ENCODE data around the gene ANK3. TPM values are rescaled to one million over a fixed set of nuclear protein-coding genes. Genes with fewer than 3 reads are reported as not detected.
"Not testable (repeated sequence)": the region's sequence is repeated elsewhere in the genome, so short reads cannot be mapped to it uniquely, and the experiment has no call there.

The ANK3 gene
- total RNA-seq, 1 experiment from 2014 or later: 7.0 TPM

GRCh38 chr10:60293581-60294175 is 96.0 kb downstream of the ANK3 start:
- no peaks in the 10 kb centered on the region for H4K20me1 ChIP-seq (ENCODE audit: insufficient read depth, low read depth, low read length)
- H3K27ac ChIP-seq (ENCODE audit: low read length): no peak overlapping the region
- no peaks in the 10 kb centered on the region for H3K4me1 ChIP-seq (ENCODE audit: low read length)
- no peak for DNase-seq
- no peaks in the 10 kb centered on the region for H3K36me3 ChIP-seq (ENCODE audit: insufficient read depth, low read length)
- H3K9ac ChIP-seq (ENCODE audit: low read length): no peak overlapping the region
- H3K27me3 ChIP-seq (ENCODE audit: low read length): no peaks in the 10 kb centered on the region
- H3K9me3 ChIP-seq (ENCODE audit: low read length): no peaks in the 10 kb centered on the region
- H3K79me2 ChIP-seq (ENCODE audit: low read length): no peaks in the 10 kb centered on the region
- H3K9me2 ChIP-seq (replicated peaks; ENCODE audit: insufficient read depth, low read length): no peaks in the 10 kb centered on the region
- H3K4me3 ChIP-seq (ENCODE audit: low read length): no peak overlapping the region
- no peak overlapping the region for H2AFZ ChIP-seq (ENCODE audit: low read length)
- H3K4me2 ChIP-seq (ENCODE audit: low read depth, low read length, poor library complexity, severe bottlenecking): no peak overlapping the region

GRCh38 chr10:60292998-60293397 is 96.7 kb downstream of the ANK3 start:
- H3K36me3 ChIP-seq (ENCODE audit: insufficient read depth, low read length): no peaks in the 10 kb centered on the region
- H4K20me1 ChIP-seq (ENCODE audit: insufficient read depth, low read depth, low read length): no peaks in the 10 kb centered on the region
- H3K4me1 ChIP-seq (ENCODE audit: low read length): no peaks in the 10 kb centered on the region
- H3K9me2 ChIP-seq (replicated peaks; ENCODE audit: insufficient read depth, low read length): no peaks in the 10 kb centered on the region
- no peak overlapping the region for H3K4me3 ChIP-seq (ENCODE audit: low read length)
- no peak for DNase-seq
- no peaks in the 10 kb centered on the region for H3K9me3 ChIP-seq (ENCODE audit: low read length)
- H3K4me2 ChIP-seq (ENCODE audit: low read depth, low read length, poor library complexity, severe bottlenecking): no peak overlapping the region
- H2AFZ ChIP-seq (ENCODE audit: low read length): no peak overlapping the region
- no peak overlapping the region for H3K9ac ChIP-seq (ENCODE audit: low read length)
- no peaks in the 10 kb centered on the region for H3K27me3 ChIP-seq (ENCODE audit: low read length)
- no peaks in the 10 kb centered on the region for H3K79me2 ChIP-seq (ENCODE audit: low read length)
- no peak overlapping the region for H3K27ac ChIP-seq (ENCODE audit: low read length)

- not testable (repeated sequence) for H3K4me3 ChIP-seq (ENCODE audit: low read length); H3K27ac ChIP-seq (ENCODE audit: low read length); H3K4me1 ChIP-seq (ENCODE audit: low read length); H3K9me3 ChIP-seq (ENCODE audit: low read length); H3K4me2 ChIP-seq (ENCODE audit: low read depth, low read length, poor library complexity, severe bottlenecking); H3K9ac ChIP-seq (ENCODE audit: low read length); H3K9me2 ChIP-seq (replicated peaks; ENCODE audit: insufficient read depth, low read length); H3K36me3 ChIP-seq (ENCODE audit: insufficient read depth, low read length); H2AFZ ChIP-seq (ENCODE audit: low read length); H3K27me3 ChIP-seq (ENCODE audit: low read length); DNase-seq; H4K20me1 ChIP-seq (ENCODE audit: insufficient read depth, low read depth, low read length); H3K79me2 ChIP-seq (ENCODE audit: low read length)
These were observed 97.1 kb downstream of the ANK3 start for GRCh38 chr10:60292536-60292935.

GRCh38 chr10:60291344-60291930 is 98.2 kb downstream of the ANK3 start:
- no peak overlapping the region for H3K4me2 ChIP-seq (ENCODE audit: low read depth, low read length, poor library complexity, severe bottlenecking)
- no peaks in the 10 kb centered on the region for H3K79me2 ChIP-seq (ENCODE audit: low read length)
- no peak overlapping the region for H3K4me3 ChIP-seq (ENCODE audit: low read length)
- H4K20me1 ChIP-seq (ENCODE audit: insufficient read depth, low read depth, low read length): no peaks in the 10 kb centered on the region
- H3K27me3 ChIP-seq (ENCODE audit: low read length): no peaks in the 10 kb centered on the region
- no peak overlapping the region for H3K27ac ChIP-seq (ENCODE audit: low read length)
- H2AFZ ChIP-seq (ENCODE audit: low read length): no peak overlapping the region
- H3K9me3 ChIP-seq (ENCODE audit: low read length): no peaks in the 10 kb centered on the region
- no peak overlapping the region for H3K9ac ChIP-seq (ENCODE audit: low read length)
- H3K4me1 ChIP-seq (ENCODE audit: low read length): no peaks in the 10 kb centered on the region
- DNase-seq: no peak
- H3K9me2 ChIP-seq (replicated peaks; ENCODE audit: insufficient read depth, low read length): no peaks in the 10 kb centered on the region
- H3K36me3 ChIP-seq (ENCODE audit: insufficient read depth, low read length): no peaks in the 10 kb centered on the region

- H2AFZ ChIP-seq (ENCODE audit: low read length): no peak overlapping the region
These were observed 99.1 kb downstream of the ANK3 start for GRCh38 chr10:60290558-60290957.

GRCh38 chr10:60289800-60290199 is 99.9 kb downstream of the ANK3 start:
- Histone ChIP-seq H4K20me1 (ENCODE audit: insufficient read depth, low read depth, low read length) (no peaks in the 10 kb centered on the region), H2AFZ (ENCODE audit: low read length) (no peak overlapping the region), H3K36me3 (ENCODE audit: insufficient read depth, low read length) (no peaks in the 10 kb centered on the region), H3K9me3 (ENCODE audit: low read length) (no peaks in the 10 kb centered on the region), H3K27me3 (ENCODE audit: low read length) (no peaks in the 10 kb centered on the region), H3K4me2 (ENCODE audit: low read depth, low read length, poor library complexity, severe bottlenecking) (no peak overlapping the region), H3K4me1 (ENCODE audit: low read length) (no peaks in the 10 kb centered on the region), H3K9me2 (replicated peaks; ENCODE audit: insufficient read depth, low read length) (no peaks in the 10 kb centered on the region), H3K79me2 (ENCODE audit: low read length) (no peaks in the 10 kb centered on the region), H3K27ac (ENCODE audit: low read length) (no peak overlapping the region), H3K4me3 (ENCODE audit: low read length) (no peak overlapping the region), H3K9ac (ENCODE audit: low read length) (no peak overlapping the region)
- no peak for DNase-seq

More at GRCh38 chr10:60290558-60290957, 99.1 kb downstream of the ANK3 start:
- Histone ChIP-seq H4K20me1 (ENCODE audit: insufficient read depth, low read depth, low read length) (no peaks in the 10 kb centered on the region), H3K4me1 (ENCODE audit: low read length) (no peaks in the 10 kb centered on the region), H3K4me2 (ENCODE audit: low read depth, low read length, poor library complexity, severe bottlenecking) (no peak overlapping the region), H3K79me2 (ENCODE audit: low read length) (no peaks in the 10 kb centered on the region), H3K36me3 (ENCODE audit: insufficient read depth, low read length) (no peaks in the 10 kb centered on the region), H3K27me3 (ENCODE audit: low read length) (no peaks in the 10 kb centered on the region), H3K9ac (ENCODE audit: low read length) (no peak overlapping the region), H3K9me3 (ENCODE audit: low read length) (no peaks in the 10 kb centered on the region), H3K4me3 (ENCODE audit: low read length) (no peak overlapping the region), H3K9me2 (replicated peaks; ENCODE audit: insufficient read depth, low read length) (no peaks in the 10 kb centered on the region), H3K27ac (ENCODE audit: low read length) (no peak overlapping the region)
- no peak for DNase-seq

GRCh38 chr10:60288256-60288655 is 101.4 kb downstream of the ANK3 start:
- H3K9me3 ChIP-seq (ENCODE audit: low read length): no peaks in the 10 kb centered on the region
- H3K9me2 ChIP-seq (replicated peaks; ENCODE audit: insufficient read depth, low read length): no peaks in the 10 kb centered on the region
- H4K20me1 ChIP-seq (ENCODE audit: insufficient read depth, low read depth, low read length): no peaks in the 10 kb centered on the region
- no peak overlapping the region for H3K4me3 ChIP-seq (ENCODE audit: low read length)
- no peak overlapping the region for H2AFZ ChIP-seq (ENCODE audit: low read length)
- no peak overlapping the region for H3K4me2 ChIP-seq (ENCODE audit: low read depth, low read length, poor library complexity, severe bottlenecking)
- H3K9ac ChIP-seq (ENCODE audit: low read length): no peak overlapping the region
- peaks cover under 1% of the 10 kb centered on the region; the same call in 1 of the 2 replicates for H3K4me1 ChIP-seq (ENCODE audit: low read length)
- no peak for DNase-seq
- no peaks in the 10 kb centered on the region for H3K79me2 ChIP-seq (ENCODE audit: low read length)
- no peaks in the 10 kb centered on the region for H3K27me3 ChIP-seq (ENCODE audit: low read length)
- no peak overlapping the region for H3K27ac ChIP-seq (ENCODE audit: low read length)
- H3K36me3 ChIP-seq (ENCODE audit: insufficient read depth, low read length): no peaks in the 10 kb centered on the region

GRCh38 chr10:60286559-60286958 is 103.1 kb downstream of the ANK3 start:
- no peaks in the 10 kb centered on the region for H3K27me3 ChIP-seq (ENCODE audit: low read length)
- no peaks in the 10 kb centered on the region for H4K20me1 ChIP-seq (ENCODE audit: insufficient read depth, low read depth, low read length)
- H3K4me2 ChIP-seq (ENCODE audit: low read depth, low read length, poor library complexity, severe bottlenecking): no peak overlapping the region
- peaks cover 11% of the 10 kb centered on the region for H3K4me1 ChIP-seq (ENCODE audit: low read length)
- H3K79me2 ChIP-seq (ENCODE audit: low read length): no peaks in the 10 kb centered on the region
- DNase-seq: no peak
- no peaks in the 10 kb centered on the region for H3K9me2 ChIP-seq (replicated peaks; ENCODE audit: insufficient read depth, low read length)
- no peak overlapping the region for H3K9ac ChIP-seq (ENCODE audit: low read length)
- H3K36me3 ChIP-seq (ENCODE audit: insufficient read depth, low read length): no peaks in the 10 kb centered on the region
- H3K27ac ChIP-seq (ENCODE audit: low read length): no peak overlapping the region
- H3K9me3 ChIP-seq (ENCODE audit: low read length): no peaks in the 10 kb centered on the region
- H3K4me3 ChIP-seq (ENCODE audit: low read length): no peak overlapping the region
- H2AFZ ChIP-seq (ENCODE audit: low read length): no peak overlapping the region

Measured in Karpas-422 (cell line).